Measurements from ENCODE around the gene EIF3C. TPM values are rescaled to one million over a fixed set of nuclear protein-coding genes. Genes with fewer than 3 reads are reported as not detected.
"Not testable (repeated sequence)": the region's sequence is repeated elsewhere in the genome, so short reads cannot be mapped to it uniquely, and the experiment has no call there.

EIF3C gene, protein sequence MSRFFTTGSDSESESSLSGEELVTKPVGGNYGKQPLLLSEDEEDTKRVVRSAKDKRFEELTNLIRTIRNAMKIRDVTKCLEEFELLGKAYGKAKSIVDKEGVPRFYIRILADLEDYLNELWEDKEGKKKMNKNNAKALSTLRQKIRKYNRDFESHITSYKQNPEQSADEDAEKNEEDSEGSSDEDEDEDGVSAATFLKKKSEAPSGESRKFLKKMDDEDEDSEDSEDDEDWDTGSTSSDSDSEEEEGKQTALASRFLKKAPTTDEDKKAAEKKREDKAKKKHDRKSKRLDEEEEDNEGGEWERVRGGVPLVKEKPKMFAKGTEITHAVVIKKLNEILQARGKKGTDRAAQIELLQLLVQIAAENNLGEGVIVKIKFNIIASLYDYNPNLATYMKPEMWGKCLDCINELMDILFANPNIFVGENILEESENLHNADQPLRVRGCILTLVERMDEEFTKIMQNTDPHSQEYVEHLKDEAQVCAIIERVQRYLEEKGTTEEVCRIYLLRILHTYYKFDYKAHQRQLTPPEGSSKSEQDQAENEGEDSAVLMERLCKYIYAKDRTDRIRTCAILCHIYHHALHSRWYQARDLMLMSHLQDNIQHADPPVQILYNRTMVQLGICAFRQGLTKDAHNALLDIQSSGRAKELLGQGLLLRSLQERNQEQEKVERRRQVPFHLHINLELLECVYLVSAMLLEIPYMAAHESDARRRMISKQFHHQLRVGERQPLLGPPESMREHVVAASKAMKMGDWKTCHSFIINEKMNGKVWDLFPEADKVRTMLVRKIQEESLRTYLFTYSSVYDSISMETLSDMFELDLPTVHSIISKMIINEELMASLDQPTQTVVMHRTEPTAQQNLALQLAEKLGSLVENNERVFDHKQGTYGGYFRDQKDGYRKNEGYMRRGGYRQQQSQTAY
- 494 TPM for total RNA-seq
- long read RNA-seq, transcript EIF3C-201 (21 exons, 3,145 nt), result major isoform, 1,340 of 1,625 reads
- long read RNA-seq, transcript EIF3C-207 (13 exons, 3,957 nt), result minor isoform, 11 of 1,625 reads
- long read RNA-seq, transcript EIF3C-202 (21 exons, 3,137 nt), result minor isoform, 7 of 1,625 reads
- long read RNA-seq, transcript EIF3C-211 (20 exons, 2,986 nt), result minor isoform, 60 of 1,625 reads
- long read RNA-seq, partial matches to known transcripts, result 141 of 1,625 reads
- long read RNA-seq, other reads (novel, unspliced or antisense), result 66 of 1,625 reads

DNA sequence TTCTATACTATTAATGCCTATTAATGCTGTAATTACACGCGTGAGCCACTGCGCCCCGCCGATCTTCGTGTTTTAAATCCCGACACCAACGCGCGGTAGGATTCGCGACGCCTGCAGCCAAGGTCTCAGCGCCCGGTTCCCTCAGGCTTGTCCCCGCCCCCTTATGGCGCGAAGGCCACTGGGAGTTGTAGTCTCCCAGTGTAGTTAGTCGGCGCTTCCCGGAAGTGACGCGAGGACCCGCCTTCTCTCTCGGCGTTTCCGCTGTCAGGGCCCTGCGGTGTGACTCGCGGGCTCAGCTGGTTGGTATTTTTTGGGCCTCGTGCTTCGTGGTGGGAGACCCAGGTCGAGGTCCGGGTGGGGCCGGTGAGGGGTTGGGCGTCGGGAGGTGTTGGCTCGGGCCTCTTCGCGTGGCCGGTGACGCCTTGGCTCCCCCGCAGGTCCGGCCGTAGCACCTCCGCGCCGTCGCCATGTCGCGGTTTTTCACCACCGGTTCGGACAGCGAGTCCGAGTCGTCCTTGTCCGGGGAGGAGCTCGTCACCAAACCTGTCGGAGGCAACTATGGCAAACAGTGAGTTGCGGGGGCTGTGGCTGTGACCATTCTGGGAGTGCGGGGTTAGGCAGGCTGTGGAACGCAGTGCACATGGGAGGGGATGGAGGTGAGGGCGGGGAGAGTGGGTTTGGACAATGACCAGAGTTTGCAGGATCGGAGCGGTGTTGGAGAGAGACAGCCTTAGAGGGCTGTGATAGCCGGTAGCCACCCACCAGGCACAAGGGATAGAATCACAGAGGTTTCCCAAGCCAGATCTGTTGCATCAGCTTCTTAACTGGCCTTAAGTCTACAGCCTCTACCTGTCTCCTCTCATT lies at the start of gene EIF3C:
Gene EIF3C, plus strand, starts transcription at position 245 of the 864 bp plus-strand sequence. Its CDS starts 223 bp downstream, at position 468.
- DNase-seq (ENCODE audit: low spot score), result not testable (repeated sequence)

DNA sequence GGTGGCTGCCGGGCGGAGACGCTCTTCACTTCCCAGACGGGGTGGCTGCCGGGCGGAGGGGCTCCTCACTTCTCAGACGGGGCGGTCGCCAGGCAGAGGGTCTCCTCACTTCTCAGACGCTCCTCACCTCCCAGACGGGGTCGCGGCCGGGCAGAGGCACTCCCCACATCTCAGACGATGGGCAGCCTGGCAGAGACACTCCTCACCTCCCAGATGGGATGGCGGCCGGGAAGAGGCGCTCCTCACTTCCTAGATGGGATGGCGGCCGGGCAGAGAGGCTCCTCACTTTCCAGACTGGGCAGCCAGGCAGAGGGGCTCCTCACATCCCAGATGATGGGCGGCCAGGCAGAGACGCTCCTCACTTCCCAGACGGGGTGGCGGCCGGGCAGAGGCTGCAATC lies 45.0 kb upstream of the EIF3C start:
- DNase-seq (ENCODE audit: low spot score), result not testable (repeated sequence)

DNA sequence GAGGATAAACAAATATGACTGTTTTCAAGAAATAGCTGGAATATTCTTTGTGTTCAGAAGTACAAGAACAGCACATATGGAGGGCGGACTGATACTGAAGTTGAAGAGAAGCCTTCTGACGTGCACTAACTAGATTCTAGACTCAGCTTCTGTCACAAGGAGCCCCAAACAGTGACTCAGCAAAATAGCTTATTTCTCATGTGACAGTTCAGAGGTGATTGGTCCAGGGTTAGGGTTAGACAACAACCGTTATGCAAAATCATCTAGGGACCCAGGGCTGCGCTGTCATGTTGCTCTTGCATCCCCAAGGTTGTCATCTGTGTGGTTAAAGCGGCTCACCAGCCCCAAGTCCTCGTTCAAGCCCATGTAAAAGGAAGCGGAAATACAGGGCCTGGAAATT lies 43.8 kb upstream of the EIF3C start:
- not testable (repeated sequence) for DNase-seq (ENCODE audit: low spot score)

DNA sequence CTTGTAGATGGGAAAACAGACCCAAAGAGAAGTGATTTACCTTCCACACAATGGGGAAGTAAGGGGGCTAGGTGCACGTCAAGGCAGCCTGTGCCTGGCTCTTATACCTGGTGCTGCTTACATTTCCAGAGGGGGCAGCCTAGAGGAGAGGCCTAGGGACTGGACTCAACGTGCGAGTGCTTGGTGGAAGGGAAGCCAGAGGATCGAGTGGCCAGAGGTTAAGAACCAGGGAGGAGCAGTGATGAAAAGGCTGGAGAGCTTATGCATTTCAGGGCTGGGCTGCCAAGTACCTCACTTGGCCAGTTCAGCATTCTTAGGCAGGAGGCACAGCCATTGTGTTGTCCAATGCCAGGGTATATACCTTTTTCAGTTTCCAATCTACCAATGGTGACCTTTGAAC lies 43.1 kb upstream of the EIF3C start:
- not testable (repeated sequence) for DNase-seq (ENCODE audit: low spot score)

DNA sequence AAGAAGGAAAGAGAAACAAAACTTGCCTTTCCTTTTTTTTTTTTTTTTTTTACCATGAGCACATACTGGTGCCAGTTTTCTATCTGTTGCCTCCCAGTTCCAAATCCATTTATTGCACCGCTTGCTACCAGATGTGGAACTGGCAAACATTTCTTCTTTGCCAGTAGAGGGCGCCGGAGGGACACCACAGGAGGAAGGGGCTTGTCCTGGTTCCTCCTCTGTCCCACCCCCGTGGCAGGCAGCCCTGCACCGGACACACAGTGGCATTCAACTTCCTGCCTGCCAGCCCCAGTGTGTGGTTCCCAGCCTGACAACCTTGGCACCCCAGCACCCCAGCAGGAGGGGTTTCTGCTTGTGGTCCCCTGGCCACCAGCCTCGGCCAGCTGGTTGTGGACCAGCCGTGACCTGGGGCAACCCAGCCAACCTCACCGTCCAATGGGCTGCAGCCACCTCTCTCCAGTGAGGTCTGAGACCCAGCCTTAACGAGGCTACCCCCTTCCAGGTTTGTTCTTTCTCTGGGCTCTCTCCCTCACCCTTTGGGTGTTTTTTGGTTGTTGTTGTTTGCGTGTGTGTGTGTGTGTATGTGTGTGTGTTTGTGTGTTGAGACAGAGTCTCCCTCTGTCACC lies 22.8 kb upstream of the EIF3C start:
- not testable (repeated sequence) for DNase-seq (ENCODE audit: low spot score)

DNA sequence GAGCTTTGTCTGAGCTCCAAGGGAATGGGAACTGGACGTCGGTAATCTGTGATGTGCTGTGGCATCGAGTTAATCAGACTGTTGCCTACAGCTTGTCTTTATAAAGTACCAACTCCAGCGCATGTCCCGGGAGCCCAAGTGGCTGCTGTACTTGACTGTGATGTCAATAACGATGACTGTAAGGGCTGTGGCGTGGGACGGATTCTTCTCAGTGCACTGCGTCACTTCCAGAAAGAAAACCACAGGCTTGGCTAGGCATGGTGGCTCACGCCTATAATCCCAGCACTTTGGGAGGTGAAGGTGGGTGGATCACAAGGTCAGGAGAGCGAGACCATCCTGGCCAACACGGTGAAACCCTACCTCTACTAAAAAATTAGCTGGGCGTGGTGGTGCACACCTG lies 21.8 kb upstream of the EIF3C start:
- not testable (repeated sequence) for DNase-seq (ENCODE audit: low spot score)

DNA sequence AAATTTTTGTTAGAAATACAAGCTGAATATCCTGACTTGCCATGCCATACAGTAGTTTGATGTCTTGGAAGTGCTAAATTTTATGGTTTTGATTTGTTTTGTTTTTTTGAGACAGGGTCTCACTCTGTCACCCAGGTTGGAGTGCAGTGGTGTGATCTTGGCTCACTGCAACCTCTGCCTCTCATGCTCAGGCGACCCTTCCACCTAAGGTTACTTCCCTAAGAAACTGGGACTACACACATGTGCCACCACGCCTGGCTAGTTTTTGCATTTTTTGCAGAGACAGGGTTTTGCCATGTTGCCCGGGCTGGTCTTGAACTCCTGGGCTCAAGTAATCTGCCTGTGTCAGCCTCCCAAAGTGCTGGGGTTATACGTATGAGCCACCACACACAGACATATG lies 19.5 kb upstream of the EIF3C start:
- DNase-seq (ENCODE audit: low spot score), result not testable (repeated sequence)

DNA sequence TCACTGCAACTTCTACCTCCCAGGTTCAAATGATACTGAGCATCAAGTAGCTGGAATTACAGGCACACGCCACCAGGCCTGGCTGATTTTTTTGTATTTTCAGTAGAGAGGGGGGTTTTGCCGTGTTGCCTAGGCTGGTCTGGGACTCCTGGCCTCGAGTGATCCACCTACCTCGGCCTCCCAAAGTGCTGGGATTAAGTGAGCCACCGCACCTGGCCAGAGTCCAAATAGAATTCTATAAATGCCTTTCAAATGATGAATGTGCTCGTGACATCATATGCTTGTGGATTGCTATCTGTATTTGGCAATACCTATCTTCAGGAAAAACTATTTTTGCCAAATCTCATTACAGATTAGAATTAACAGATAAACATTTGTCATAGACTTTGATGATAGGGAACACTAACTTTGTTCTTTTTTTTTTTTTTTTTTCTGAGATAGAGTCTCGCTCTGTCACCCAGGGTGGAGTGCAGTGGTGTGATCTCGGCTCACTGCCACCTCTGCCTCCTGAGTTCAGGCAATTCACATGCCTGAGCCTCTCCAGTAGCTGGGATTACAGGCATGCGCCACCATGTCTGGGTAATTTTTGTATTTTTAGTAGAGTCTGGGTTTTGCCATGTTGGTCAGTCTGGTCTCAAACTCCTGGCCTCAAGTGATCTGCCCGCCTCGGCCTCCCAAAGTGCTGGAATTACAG lies 17.9 kb upstream of the EIF3C start:
- not testable (repeated sequence) for DNase-seq (ENCODE audit: low spot score)

DNA sequence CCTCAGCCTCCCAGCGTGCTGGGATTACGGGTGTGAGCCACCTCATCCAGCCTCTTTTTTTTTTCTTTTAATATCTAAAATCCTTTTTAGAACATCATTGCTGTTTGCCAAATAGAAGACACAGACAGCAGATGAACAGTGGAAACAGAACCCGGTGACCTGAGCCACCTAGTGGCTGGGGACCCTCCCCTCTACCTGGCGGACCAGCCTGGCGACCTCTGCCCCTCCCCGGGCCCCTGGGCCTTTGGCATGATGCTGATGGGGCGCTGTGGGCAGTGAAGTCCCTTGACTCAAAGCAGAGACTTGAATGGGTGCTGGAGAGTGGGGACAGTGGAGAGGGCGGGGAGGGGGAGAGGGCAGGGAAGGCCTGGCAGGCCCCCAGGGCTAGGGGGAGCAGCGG lies 11.5 kb upstream of the EIF3C start:
- not testable (repeated sequence) for DNase-seq (ENCODE audit: low spot score)

DNA sequence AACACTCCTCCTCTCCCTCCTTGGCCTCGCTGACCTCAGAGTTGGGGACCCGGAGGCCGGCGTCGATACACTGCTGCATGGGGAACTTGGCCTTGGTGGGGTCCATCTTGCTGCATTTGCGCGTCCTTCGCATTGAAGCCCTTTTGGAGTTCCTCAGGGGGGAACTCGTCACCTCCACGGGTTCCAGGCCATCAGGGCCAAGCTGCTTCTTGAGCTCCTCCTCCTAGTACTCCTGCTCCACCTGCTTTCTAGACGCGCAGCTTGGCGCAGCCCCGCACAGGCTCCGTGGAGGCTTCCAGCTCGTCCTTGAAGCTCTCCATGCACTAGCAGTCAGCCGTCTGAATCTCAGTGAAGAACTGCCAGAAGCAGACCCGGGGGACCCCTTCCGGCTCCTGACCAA lies 10.9 kb upstream of the EIF3C start:
- DNase-seq (ENCODE audit: low spot score), result not testable (repeated sequence)

DNA sequence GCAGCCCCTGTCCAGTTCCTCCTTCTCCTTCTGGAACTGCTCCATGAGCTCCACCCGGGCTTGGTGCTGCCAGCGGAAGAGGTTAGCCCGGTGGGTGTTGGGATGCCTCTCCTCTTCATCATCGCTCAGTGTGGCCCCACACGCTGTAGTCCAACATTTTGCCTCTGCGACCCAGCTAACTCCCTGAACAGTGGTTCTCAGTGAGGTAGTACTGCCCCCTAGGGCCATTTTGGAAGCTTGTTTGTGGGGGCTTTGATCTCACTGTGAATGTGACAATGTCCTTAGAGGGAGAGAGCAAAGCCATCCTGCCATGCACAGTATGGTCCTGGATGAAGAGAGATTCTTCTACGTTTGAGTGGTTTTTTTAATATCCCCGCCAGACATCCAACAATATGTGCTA lies 9.9 kb upstream of the EIF3C start:
- DNase-seq (ENCODE audit: low spot score), result not testable (repeated sequence)

DNA sequence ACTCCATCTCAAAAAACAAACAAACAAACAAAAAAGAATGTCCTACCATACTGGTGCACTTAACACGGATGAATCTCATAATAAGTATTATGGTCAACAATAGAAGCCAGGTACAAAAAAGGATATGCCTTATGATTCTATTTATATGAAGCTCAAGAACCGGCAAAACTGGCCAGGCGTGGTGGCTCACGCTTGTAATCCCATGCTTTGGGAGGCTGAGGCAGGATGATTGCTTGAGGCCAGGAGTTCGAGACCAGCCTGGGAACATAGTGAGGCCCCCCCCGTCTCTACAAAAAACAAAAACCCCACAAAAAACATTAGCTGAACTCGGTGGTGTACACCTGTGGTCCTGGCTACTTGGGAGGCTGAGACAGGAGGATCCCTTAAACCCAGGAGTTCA lies 7.0 kb upstream of the EIF3C start:
- not testable (repeated sequence) for DNase-seq (ENCODE audit: low spot score)

DNA sequence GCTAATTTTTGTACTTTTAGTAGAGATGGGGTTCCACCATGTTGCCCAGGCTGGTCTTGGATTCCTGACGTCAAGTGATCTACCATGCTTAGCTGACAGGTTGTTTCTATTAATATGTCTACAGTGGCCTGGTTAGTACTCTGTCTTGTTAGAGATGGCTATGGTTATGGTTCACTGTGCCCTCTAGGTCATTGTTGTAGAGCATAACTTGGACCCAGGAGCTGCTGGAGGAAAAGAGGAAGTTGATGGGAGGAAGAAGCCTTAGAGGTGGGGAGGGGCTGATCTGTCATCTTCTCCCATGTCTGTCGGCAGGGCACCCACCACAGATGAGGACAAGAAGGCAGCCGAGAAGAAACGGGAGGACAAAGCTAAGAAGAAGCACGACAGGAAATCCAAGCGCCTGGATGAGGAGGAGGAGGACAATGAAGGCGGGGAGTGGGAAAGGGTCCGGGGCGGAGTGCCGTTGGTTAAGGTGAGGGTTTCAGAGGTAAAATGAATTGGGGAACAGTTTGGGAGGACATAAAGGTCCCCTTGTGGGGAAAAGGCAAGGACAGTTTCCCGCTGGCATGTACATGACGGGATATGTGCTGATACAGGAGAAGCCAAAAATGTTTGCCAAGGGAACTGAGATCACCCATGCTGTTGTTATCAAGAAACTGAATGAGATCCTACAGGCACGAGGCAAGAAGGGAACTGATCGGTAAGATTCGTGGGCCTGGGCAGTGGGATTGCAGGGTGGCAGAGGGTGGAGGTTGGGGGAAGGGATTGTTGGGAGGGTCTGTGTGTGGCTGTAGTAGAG lies 11.8 kb downstream of the EIF3C start:
- not testable (repeated sequence) for DNase-seq (ENCODE audit: low spot score)

DNA sequence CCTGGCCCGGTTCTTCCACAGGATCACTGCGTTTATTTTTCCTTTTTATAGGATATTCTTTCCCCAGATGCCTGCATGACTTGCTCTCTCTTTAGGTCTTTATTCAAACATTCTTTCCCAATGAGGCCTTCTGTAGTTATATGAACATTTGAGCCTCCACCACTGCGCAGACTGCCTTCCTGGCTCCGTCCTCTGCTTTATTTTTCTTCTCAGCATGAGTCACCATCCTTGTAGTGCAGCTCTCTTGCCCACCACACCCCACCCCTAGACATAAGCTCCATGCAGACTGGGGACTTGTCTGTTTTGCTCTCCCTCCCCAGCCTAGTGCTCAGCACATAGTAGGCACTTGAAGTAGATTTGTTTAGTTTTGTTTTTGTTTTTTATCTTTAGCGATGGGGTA lies 20.0 kb downstream of the EIF3C start:
- DNase-seq (ENCODE audit: low spot score), result not testable (repeated sequence)

DNA sequence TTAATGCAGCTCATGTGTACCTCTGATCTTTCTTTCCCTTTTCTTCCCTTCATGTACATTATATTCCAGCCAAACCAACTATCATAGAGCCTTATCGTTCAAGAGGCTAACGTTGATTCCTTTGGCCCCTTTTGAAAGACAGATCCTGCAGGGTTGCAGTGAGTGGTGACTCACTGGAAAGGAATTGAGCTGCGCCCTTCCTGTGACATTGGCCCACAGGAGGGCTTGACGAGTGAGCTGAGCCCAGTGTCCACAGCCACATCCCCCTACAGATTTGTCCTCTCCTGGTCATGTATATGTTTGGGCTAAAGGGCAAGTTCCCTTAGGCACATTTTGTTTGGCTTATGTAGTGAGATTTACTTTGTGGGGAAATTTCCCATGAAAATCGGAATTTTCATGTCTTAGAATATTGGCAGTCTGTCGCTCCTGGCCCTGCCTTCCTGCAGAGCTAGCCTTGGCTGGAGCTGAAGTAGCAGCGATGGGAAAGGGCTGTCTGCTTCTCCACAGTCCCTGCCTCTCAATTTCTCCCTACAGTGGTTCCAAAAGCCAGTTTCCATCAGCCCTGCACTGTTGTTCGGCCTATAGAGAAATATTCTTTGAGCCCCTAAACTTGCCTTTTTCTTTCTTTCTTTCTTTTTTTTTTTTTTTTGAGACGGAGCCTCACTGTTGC lies 21.3 kb downstream of the EIF3C start:
- DNase-seq (ENCODE audit: low spot score), result not testable (repeated sequence)

DNA sequence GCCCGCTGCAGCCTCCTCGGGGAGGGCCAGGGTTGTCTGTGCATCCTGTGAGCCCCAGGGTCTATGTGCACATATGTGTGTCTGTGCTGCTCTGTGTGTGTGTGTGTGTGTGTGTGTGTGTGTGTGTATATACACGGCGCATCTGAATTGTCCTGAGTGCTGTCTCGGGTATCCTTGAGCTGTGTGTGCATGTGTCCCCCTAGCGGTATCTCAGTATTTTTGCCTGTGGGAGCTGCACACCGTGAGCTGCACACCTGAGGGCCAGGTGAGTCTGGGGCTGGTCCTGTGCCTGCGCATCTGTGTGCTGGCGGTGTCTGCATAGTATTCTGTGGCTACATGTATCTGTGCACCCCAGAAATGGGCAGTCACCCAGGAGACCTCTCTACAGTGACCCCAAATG lies 28.5 kb downstream of the EIF3C start:
- not testable (repeated sequence) for DNase-seq (ENCODE audit: low spot score)

DNA sequence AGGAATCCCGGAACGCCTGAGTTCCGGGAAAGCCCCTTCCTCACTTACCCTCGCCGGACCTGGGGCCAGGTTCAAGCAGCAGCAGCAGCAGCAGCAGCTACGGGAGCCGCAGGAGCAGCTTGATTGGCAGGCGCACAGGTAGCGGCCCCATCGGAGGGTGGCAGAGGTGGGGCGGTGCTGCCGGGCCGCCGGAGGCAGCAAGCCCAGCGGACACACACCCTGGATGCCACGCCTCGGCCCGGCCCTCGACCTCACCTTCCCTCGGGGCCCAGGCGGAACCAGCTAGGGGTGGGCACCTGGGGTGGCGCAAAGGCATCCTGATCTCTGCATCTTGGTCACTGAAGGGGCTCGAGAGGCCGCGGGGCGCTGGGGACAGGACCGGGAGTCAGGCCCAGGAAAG lies 29.4 kb downstream of the EIF3C start:
- not testable (repeated sequence) for DNase-seq (ENCODE audit: low spot score)

DNA sequence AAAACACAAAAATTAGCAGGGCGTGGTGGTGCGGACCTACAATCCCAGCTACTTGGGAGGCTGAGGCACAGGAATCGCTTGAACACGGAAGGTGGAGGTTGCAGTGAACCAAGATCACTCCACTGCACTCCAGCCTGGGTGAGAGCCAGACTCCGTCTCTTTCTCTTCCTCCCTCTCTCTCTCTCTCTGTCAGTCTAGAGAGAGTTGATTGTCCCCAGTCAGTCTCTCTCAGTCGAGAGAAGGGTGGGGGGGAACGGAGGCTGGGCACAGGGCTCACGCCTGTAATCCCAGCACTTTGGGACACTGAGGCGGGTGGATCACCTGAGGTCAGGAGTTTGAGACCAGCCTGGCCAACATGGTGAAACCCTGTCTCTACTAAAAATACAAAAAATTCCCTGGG lies 30.0 kb downstream of the EIF3C start:
- DNase-seq (ENCODE audit: low spot score), result not testable (repeated sequence)
